Measurements from ENCODE around the gene ALDOB.

The ALDOB gene

GRCh38 chr9:101455656-101456240 is 20.2 kb upstream of the ALDOB start:
- no peak for DNase-seq (ENCODE audit: low read depth in 3 of 3)

DNA sequence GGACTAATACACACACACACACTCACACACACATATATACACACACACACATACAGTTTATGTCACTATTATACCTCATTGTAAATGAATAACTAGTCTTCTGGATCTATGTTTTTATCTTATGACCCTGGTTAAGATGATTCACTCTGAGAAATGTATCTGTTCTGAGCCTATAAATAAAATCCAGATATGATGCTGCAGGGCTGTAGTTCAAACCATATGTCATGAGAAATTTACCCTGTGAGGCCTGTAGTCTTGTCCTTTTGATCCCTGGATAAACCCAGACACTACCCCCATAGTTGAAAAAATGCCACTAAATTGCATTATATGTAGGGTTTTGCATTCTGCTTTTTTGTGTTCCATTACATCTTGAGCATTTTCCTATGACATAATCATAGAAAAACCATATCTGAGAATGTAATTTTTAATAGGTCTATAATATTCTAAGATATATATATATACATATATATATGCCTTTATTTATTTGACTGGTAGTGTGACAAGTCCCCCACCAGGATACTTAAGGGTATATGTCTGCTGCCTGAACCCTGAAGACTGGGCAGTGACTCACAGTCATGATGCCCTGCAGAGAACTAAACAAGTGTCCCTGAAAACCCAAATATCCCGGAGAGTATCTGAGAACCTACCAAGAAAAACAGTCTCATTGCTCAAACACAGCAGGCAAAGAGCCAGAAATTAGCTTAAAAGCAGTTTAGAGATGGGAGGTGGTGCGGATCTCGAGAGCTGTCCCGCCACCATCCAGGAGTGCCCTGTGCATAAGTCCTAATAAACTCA is 18.4 kb upstream of the ALDOB start:
- DNase-seq (ENCODE audit: low read depth in 3 of 3), result no peak

DNA sequence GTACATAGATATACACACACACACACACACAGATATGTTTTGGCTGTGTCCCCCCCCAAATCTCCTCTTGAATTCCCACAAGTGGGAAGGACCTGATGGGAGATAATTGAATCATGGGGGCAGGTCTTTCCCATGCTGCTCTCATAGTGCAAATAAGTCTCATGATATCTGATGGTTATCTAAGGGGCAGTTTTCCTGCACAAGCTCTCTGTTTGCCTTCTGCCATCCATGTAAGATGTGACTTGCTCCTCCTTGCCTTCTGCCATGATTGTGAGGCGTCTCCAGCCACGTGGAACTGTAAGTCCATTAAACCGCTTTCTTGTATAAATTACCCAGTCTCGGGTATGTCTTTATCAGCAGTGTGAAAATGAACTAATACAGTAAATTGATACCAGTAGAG is 15.9 kb upstream of the ALDOB start:
- DNase-seq (ENCODE audit: low read depth in 3 of 3), result no peak

- DNase-seq (ENCODE audit: low read depth in 3 of 3), result no peak
These were observed 15.4 kb upstream of the ALDOB start for GRCh38 chr9:101450931-101451330.

- peak in 2 of 3 donors; percentile 26 to 32 for DNase-seq (ENCODE audit: low read depth in 3 of 3)
These were observed 13.6 kb upstream of the ALDOB start for GRCh38 chr9:101449071-101449721.

DNA sequence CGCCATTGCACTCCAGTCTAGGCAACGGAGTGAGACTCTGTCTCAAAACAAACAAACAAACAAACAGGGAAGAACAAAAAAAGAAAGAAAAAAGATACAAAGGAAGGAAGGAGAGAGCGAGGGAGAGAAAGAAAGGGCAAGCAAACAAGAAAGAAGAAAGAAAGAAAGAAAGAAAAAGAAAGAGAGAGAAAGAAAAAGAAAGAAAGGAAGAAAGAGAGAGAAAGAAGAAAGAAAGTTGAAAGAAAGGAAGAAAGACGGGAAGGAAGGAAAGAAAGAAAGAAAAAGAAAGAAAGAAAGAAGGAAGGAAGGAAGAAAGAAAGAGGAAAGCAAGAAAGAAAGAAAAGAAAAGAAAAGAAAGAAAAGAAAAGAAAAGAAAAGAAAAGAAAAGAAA is 13.1 kb upstream of the ALDOB start:
- no peak for DNase-seq (ENCODE audit: low read depth in 3 of 3)

DNA sequence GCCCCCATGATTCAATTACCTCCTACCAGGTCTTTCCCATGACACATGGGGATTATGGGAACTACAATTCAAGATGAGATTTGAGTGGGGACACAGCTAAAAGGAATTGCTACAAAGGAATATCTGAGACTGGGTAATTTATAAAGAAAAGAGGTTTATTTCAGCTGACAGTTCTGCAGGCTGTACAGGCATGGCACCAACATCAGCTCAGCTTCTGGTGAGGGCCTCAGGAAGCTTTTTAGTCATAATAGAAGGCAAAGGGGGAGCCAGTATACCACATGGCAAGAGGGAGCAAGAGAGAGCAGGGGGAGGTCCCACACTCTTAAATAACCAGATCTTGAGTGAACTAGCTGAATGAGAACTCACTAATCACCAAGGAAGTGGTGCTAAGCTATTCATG is 11.2 kb upstream of the ALDOB start:
- DNase-seq (ENCODE audit: low read depth in 3 of 3), result no peak

DNA sequence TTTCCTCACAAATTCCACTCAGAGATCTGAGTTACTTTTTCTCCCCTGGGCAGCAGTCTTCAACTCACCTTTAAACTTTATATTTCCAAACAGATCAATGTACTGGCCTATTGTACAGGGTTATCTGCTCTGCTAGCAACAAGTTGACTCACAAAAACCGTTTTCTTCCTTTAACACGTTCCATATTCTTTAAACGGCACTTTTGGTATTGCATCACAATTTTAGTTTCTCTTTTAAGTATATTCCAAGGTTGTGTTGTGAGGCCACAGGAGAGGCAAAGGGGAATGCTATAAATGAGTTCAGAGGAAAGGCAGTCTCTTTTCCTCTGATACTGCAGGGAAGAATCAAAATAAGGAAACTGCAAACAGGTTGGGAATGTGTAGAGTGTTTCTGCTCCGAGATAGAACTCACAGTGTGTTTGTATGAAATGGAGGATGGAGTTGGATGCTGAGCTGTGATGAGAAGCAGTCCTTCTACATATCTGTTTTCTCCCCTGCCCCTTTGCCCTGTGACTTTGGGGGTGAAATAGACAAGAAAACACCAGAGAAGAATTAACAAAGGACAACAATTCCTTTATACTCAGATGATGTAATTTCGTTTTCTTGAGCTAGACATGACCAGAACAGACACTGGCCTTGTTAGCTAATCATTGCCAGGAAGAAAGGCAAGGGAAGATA is 9.9 kb upstream of the ALDOB start:
- no peak for DNase-seq (ENCODE audit: low read depth in 3 of 3)

DNA sequence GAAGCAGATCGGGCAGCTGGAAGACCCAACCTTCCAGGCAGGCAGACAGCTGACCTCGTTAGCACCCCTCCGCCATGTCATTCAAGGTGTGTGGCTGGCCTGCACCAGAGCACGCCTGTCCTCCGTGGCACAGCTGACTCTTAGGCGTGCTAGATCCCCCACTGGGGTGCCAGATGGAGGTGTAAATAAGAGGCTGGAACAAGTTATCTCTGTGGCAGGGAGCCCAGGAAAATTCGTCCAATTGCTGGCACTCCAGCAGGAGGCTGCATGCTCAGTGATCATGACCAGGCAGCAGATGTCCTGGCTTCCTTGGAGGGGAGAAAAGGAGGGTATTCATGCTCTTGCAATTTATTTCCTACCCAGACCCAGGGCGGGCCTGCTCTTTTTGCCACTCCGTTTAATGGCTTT is 7.8 kb upstream of the ALDOB start:
- DNase-seq (ENCODE audit: low read depth in 3 of 3), result no peak

DNA sequence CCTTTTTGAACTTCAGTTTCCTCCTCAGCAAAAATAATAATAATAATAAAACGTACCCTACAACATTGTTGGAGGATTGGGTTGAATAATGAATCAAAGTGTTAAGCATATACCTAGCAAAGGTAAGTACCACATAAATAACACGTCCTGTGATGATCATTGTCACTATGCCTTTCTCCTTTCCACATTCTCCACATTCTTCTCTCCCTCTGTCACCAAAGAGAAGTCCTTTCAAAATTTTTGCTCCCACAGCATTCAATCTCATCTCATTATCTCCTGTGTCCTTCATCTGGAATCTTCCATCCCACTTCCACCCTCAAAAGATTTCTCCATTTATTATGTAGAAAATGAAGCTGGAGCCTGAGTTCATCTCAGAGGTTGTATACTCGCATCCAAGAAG is 7.2 kb upstream of the ALDOB start:
- DNase-seq (ENCODE audit: low read depth in 3 of 3), result no peak

DNA sequence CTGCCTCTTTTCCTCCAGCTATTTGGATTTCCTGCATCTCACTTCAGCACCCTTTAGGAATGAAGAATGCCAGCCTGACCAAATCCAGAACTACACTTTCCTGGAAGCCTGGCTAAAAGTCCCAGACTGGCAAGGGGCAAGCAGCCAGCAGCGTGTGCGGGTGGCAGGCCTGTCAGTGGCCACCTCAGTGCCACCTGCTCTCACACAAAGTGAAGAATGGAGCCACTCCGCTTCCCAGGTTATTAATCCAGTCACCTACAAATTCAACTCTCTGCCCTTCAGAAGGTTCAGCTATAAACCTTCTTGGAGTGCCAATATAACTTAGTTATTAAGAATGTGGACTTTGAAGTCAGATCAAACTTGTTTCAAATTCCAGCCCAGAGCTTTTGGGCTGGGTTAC is 6.7 kb upstream of the ALDOB start:
- DNase-seq (ENCODE audit: low read depth in 3 of 3), result no peak

- no peak for DNase-seq (ENCODE audit: low read depth in 3 of 3)
These were observed 5.2 kb upstream of the ALDOB start for GRCh38 chr9:101440714-101441230.

DNA sequence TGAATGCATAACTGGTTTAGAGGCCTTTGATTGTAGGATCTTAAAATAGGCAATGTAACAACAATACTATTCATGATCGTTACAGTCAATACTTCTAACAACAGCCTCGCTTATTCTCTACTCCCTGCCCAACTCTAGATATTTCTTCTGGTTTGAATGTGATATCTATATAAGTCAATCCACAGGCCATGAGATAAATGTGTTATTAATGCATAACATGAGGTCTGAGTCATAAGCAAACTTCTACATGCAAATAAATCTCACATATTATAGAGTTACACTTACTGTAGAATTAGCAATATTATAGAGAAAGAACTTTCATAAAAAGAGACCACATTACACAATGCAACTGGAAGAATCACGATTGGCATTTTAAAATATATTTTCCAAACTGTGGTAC is 2.9 kb upstream of the ALDOB start:
- DNase-seq (ENCODE audit: low read depth in 3 of 3), result no peak

DNA sequence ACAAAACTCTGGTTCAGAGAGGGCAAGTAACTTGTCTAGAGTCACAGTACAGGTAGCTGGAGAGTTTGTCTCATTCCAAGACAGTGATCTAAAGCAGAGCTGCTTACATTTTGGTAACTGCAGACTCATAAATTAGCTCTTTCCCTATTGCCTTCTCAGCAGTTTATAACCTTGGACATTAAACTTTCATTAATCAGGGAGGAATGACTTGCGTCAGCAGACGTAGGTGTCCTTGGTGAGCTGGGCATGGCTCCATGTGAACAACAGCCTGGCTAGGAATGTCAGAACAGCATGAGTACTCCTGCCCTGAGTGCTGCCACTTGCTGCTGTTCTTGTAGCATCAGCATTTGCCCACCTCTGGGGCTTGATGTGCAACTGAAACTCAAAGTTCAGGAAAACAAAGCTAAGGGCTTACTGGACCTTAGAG is 2.2 kb upstream of the ALDOB start:
- no peak for DNase-seq (ENCODE audit: low read depth in 3 of 3)

DNA sequence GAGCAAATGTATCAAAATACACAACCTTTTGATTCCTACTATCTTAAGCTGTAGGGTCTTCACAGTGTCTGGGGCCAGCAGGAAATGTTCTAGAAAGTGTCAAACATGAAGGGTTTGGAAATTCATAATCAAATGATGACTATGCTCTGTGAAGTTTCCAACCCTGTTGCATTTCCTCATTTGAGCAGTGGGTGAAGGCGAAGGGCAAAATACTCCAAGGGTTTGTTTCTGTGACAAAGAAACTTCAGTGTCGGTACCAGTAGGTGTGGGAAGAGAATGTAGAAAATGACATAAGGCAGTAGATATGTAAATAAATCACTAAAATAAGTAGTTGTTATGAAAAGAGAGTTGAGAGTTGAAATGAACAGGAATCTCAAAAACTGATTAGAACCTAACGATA is 576 bp downstream of the ALDOB start:
- no peak for DNase-seq (ENCODE audit: low read depth in 3 of 3)

DNA sequence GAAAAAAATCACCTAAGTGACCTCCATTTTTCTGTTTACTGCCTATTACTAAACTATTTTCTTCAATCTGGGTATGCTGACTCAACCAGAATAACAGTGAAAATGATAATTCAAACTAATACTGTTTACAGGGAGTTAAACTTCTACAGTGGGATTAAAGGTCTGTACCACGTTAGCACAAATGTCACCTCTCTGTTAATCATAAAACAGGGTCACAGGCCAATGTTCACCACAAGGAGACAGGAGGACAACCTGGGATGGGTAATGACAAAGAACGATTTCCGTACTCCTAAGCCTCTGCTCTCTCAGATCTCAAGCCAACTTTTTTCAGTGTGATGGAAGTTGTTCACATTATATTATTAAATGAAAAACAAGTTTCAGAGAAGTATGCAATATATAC is 2.3 kb downstream of the ALDOB start:
- no peak for DNase-seq (ENCODE audit: low read depth in 3 of 3)

- no peak for DNase-seq (ENCODE audit: low read depth in 3 of 3)
These were observed 2.8 kb downstream of the ALDOB start for GRCh38 chr9:101432740-101433139.

DNA sequence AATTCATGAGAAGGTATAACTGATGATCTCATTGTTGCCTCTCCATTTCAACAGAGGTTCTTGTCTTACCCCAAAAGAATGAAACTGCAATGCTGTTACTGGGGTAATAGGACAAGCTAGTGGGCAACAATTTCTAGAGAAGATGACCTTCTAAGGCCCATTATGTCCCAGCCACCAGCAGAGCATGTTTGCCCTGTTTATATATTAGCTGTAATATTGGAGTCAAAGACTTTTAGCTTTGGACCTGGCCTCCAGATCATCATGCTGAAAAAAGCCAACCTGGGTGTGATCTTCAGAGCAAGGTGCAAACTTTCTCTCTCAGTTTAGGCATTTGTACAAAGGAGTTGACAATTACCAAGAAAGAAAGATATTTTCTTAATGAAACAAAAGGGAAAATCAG is 3.4 kb downstream of the ALDOB start:
- no peak for DNase-seq (ENCODE audit: low read depth in 3 of 3)

- DNase-seq (ENCODE audit: low read depth in 3 of 3), result no peak
These were observed 5.8 kb downstream of the ALDOB start for GRCh38 chr9:101429736-101430135.

DNA sequence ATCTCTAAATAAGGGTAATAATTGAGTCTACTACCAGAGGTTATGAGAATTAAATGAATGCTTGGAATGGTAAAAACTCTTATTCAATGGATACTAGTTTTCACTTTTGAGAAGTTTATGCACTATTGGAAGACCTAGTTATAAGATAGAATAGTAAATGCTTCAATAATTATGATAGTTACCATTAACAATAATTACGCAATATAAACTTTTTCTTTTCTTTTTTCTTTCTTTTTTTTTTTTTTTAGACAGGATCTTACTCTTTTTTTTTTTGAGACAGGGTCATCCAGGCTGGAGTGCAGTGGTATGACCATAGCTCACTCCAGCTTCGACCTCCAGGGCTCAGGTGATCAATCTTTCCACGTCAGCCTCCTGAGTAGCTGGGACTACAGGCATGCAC is 6.7 kb downstream of the ALDOB start:
- DNase-seq (ENCODE audit: low read depth in 3 of 3), result no peak

- DNase-seq (ENCODE audit: low read depth in 3 of 3), result no peak
These were observed 7.5 kb downstream of the ALDOB start for GRCh38 chr9:101427957-101428655.

DNA sequence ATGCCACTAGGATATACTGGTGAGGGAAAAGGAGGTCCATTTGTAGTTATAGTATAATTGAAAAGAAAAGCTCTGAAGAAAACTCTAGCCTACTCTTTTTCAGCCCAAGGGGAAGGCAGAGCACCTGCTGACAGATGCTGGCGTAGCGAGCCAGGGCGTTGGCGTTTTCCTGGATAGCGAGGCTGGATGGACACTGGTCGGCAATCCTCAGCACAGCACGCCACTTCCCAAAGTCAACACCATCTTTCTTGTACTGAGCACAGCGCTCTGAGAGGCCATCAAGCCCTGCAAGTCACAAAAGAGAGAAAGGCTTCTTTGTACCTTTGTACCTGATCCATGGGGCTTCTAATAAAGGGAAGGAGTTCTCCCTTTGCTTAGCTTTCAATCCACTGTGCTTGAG is 8.2 kb downstream of the ALDOB start:
- DNase-seq (ENCODE audit: low read depth in 3 of 3), result no peak
